G401 (cell line): ENCODE measurements around the gene SFRP4. TPM values are rescaled to one million over a fixed set of nuclear protein-coding genes. Genes with fewer than 3 reads are reported as not detected.

Source experiments
- DNase-seq: peaks from one replicate; pipeline ENCODE4 v3.0.0-alpha.2; 2015; ENCODE audit warnings: low spot score
- in situ Hi-C: cut with HindIII; loops from 2 replicates; pipeline ENCODE4 v1.10.0; 2016; ENCODE audit warnings: low sequenced_read_pairs, mixed read lengths
- total RNA-seq: library from RNA; depleted of rRNA; stranded (reverse); fragments of >200 nt; shearing (Covaris generic); gene quantifications from 2 replicates; pipeline ENCODE4 v1.2.3, GENCODE V29; 2014; rRNA removed

SFRP4 gene
- total RNA-seq, 1 experiment from 2014 or later = not detected

GRCh38 chr7:37882086-37882485 is 34.5 kb downstream of the SFRP4 start:
- in situ Hi-C loops = no loop called here
- DNase-seq = no peak

Other genes with a start within 250 kb of the SFRP4 start
- gene GPR141, start 233.1 kb downstream of the SFRP4 start, total RNA-seq = not detected in 2 replicates
- not detected in 2 replicates for gene NME8, start 68.2 kb downstream of the SFRP4 start, total RNA-seq
- gene EPDR1, start 3.8 kb upstream of the SFRP4 start, total RNA-seq = not detected in 2 replicates